ENCODE measurements around the gene C12orf42.

C12orf42 gene

GRCh38 chr12:103373088-103373523, 122.7 kb downstream of the C12orf42 start:
- Histone ChIP-seq H3K9ac (ENCODE audit: low read length) (no peak overlapping the region), H3K79me2 (ENCODE audit: insufficient read depth, low read length) (no peaks in the 10 kb centered on the region), H3K4me2 (ENCODE audit: low read length) (no peak overlapping the region), H3K9me2 (ENCODE audit: low read depth, low read length) (no peaks in the 10 kb centered on the region), H2AFZ (ENCODE audit: low read length) (no peak overlapping the region), H3K27me3 (ENCODE audit: insufficient read depth, low read length) (no peaks in the 10 kb centered on the region), H3K27ac (ENCODE audit: low read depth, low read length, poor library complexity, severe bottlenecking) (no peak overlapping the region), H3F3A (ENCODE audit: insufficient read depth, low read length) (no peaks in the 10 kb centered on the region), H3K9me3 (ENCODE audit: low read length) (no peaks in the 10 kb centered on the region), H3K36me3 (ENCODE audit: insufficient read depth, low read length) (no peaks in the 10 kb centered on the region), H3K4me3 (ENCODE audit: low read depth, low read length, poor library complexity, severe bottlenecking) (no peak overlapping the region), H4K20me1 (ENCODE audit: insufficient read depth, low read length) (no peaks in the 10 kb centered on the region), H3K4me1 (ENCODE audit: insufficient read depth, low read length, severe bottlenecking) (no peaks in the 10 kb centered on the region)
- no peak for TF ChIP-seq CTCF (IDR thresholded peaks at IDR 0.05; ENCODE audit: low read length)
- TF ChIP-seq EZH2 (IDR thresholded peaks at IDR 0.05; ENCODE audit: borderline replicate concordance, low read length) = no peak

GRCh38 chr12:103369929-103370328, 125.8 kb downstream of the C12orf42 start:
- TF ChIP-seq CTCF (IDR thresholded peaks at IDR 0.05; ENCODE audit: low read length) = no peak
- TF ChIP-seq EZH2 (IDR thresholded peaks at IDR 0.05; ENCODE audit: borderline replicate concordance, low read length) = no peak
- H2AFZ ChIP-seq (ENCODE audit: low read length) = no peak overlapping the region

GRCh38 chr12:103368167-103368566, 127.6 kb downstream of the C12orf42 start:
- Histone ChIP-seq H3K4me2 (ENCODE audit: low read length) (no peak overlapping the region), H3K27ac (ENCODE audit: low read depth, low read length, poor library complexity, severe bottlenecking) (no peak overlapping the region), H3K27me3 (ENCODE audit: insufficient read depth, low read length) (no peaks in the 10 kb centered on the region), H3K4me3 (ENCODE audit: low read depth, low read length, poor library complexity, severe bottlenecking) (no peak overlapping the region), H3K79me2 (ENCODE audit: insufficient read depth, low read length) (no peaks in the 10 kb centered on the region), H3K9me3 (ENCODE audit: low read length) (no peaks in the 10 kb centered on the region), H3K36me3 (ENCODE audit: insufficient read depth, low read length) (no peaks in the 10 kb centered on the region), H4K20me1 (ENCODE audit: insufficient read depth, low read length) (no peaks in the 10 kb centered on the region), H3F3A (ENCODE audit: insufficient read depth, low read length) (no peaks in the 10 kb centered on the region), H3K4me1 (ENCODE audit: insufficient read depth, low read length, severe bottlenecking) (no peaks in the 10 kb centered on the region), H3K9me2 (ENCODE audit: low read depth, low read length) (no peaks in the 10 kb centered on the region), H3K9ac (ENCODE audit: low read length) (no peak overlapping the region), H2AFZ (ENCODE audit: low read length) (no peak overlapping the region)
- TF ChIP-seq EZH2 (IDR thresholded peaks at IDR 0.05; ENCODE audit: borderline replicate concordance, low read length) (no peak), CTCF (IDR thresholded peaks at IDR 0.05; ENCODE audit: low read length) (no peak)

More at GRCh38 chr12:103369929-103370328, 125.8 kb downstream of the C12orf42 start:
- Histone ChIP-seq H3K9ac (ENCODE audit: low read length) (no peak overlapping the region), H3K9me3 (ENCODE audit: low read length) (no peaks in the 10 kb centered on the region), H4K20me1 (ENCODE audit: insufficient read depth, low read length) (no peaks in the 10 kb centered on the region), H3K9me2 (ENCODE audit: low read depth, low read length) (no peaks in the 10 kb centered on the region), H3K4me1 (ENCODE audit: insufficient read depth, low read length, severe bottlenecking) (no peaks in the 10 kb centered on the region), H3F3A (ENCODE audit: insufficient read depth, low read length) (no peaks in the 10 kb centered on the region), H3K4me2 (ENCODE audit: low read length) (no peak overlapping the region), H3K27ac (ENCODE audit: low read depth, low read length, poor library complexity, severe bottlenecking) (no peak overlapping the region), H3K36me3 (ENCODE audit: insufficient read depth, low read length) (no peaks in the 10 kb centered on the region), H3K4me3 (ENCODE audit: low read depth, low read length, poor library complexity, severe bottlenecking) (no peak overlapping the region), H3K27me3 (ENCODE audit: insufficient read depth, low read length) (no peaks in the 10 kb centered on the region), H3K79me2 (ENCODE audit: insufficient read depth, low read length) (no peaks in the 10 kb centered on the region)
